Endothelial cell (in vitro differentiated cells): ENCODE data around the gene CBX2. TPM values are rescaled to one million over a fixed set of nuclear protein-coding genes. Genes with fewer than 3 reads are reported as not detected.

Source experiments
- DNase-seq: peaks from one replicate; pipeline ENCODE4 v3.0.0; 2021; ENCODE audit warnings: low spot score
- H3K27ac Mint-ChIP-seq: one replicate; pipeline ENCODE4 v1.8.0; 2021; ENCODE audit warnings: mixed read lengths, inconsistent platforms; ENCODE audit not compliant: unreplicated experiment
- H3K27me3 Mint-ChIP-seq: one replicate; pipeline ENCODE4 v1.8.0; 2021; ENCODE audit warnings: mild to moderate bottlenecking, moderate library complexity, mixed read lengths, inconsistent platforms; ENCODE audit not compliant: unreplicated experiment
- H3K36me3 Mint-ChIP-seq: one replicate; pipeline ENCODE4 v1.8.0; 2021; ENCODE audit warnings: mild to moderate bottlenecking, low read depth, mixed read lengths, inconsistent platforms; ENCODE audit not compliant: unreplicated experiment
- H3K4me1 Mint-ChIP-seq: one replicate; pipeline ENCODE4 v1.8.0; 2021; ENCODE audit warnings: mild to moderate bottlenecking, mixed read lengths, inconsistent platforms; ENCODE audit not compliant: unreplicated experiment
- H3K4me3 Mint-ChIP-seq: one replicate; pipeline ENCODE4 v1.8.0; 2021; ENCODE audit warnings: mild to moderate bottlenecking, mixed read lengths, inconsistent platforms; ENCODE audit not compliant: unreplicated experiment
- H3K9me3 Mint-ChIP-seq: one replicate; pipeline ENCODE4 v1.8.0; 2021; ENCODE audit warnings: mixed read lengths, inconsistent platforms; ENCODE audit not compliant: unreplicated experiment
- CTCF ChIP-seq: fragments of 200-600 bp; sonication (generic); IDR thresholded peaks from one replicate; pipeline ENCODE4 v1.5.0; 2021; ENCODE audit warnings: antibody characterized with exemption; ENCODE audit not compliant: unreplicated experiment
- total RNA-seq: library from RNA; stranded (reverse); fragmentation: NEBNext Ultra II Directional; extraction: Animal tissue kit (Norgen Biotek cat#: 25700); gene quantifications from one replicate; pipeline ENCODE4 v1.2.1, GENCODE V29; 2021; ENCODE audit not compliant: unreplicated experiment

The CBX2 gene
- total RNA-seq, 1 donor from 2014 or later: 50.0 TPM

- no peaks in the 10 kb centered on the region for H3K36me3 Mint-ChIP-seq
- peak; percentile 4 for DNase-seq
- no peak overlapping the region for H3K27ac Mint-ChIP-seq
- peaks cover 9% of the 10 kb centered on the region for H3K4me1 Mint-ChIP-seq
- TF ChIP-seq CTCF: no peak
- no peaks in the 10 kb centered on the region for H3K9me3 Mint-ChIP-seq
- H3K27me3 Mint-ChIP-seq: peaks cover 27% of the 10 kb centered on the region
- no peak overlapping the region for H3K4me3 Mint-ChIP-seq
Measured at GRCh38 chr17:79814127-79814973, 36.4 kb downstream of the CBX2 start.

GRCh38 chr17:79814974-79815835 is 37.3 kb downstream of the CBX2 start:
- Mint-ChIP-seq H3K27me3 (peaks cover 31% of the 10 kb centered on the region), H3K36me3 (no peaks in the 10 kb centered on the region), H3K4me1 (peaks cover 9% of the 10 kb centered on the region), H3K4me3 (no peak overlapping the region), H3K9me3 (no peaks in the 10 kb centered on the region), H3K27ac (no peak overlapping the region)
- TF ChIP-seq CTCF: no peak
- DNase-seq: peak; percentile 24

- no peaks in the 10 kb centered on the region for H3K9me3 Mint-ChIP-seq
- peaks cover 6% of the 10 kb centered on the region for H3K4me1 Mint-ChIP-seq
- peaks cover 29% of the 10 kb centered on the region for H3K27me3 Mint-ChIP-seq
- DNase-seq: peak; percentile 15
- H3K36me3 Mint-ChIP-seq: no peaks in the 10 kb centered on the region
- no peak for TF ChIP-seq CTCF
- H3K4me3 Mint-ChIP-seq: no peak overlapping the region
- H3K27ac Mint-ChIP-seq: no peak overlapping the region
Measured at GRCh38 chr17:79815836-79816461, 38.0 kb downstream of the CBX2 start.

- no peak overlapping the region for H3K27ac Mint-ChIP-seq
- DNase-seq: no peak
- H3K9me3 Mint-ChIP-seq: no peaks in the 10 kb centered on the region
- peaks cover 3% of the 10 kb centered on the region for H3K4me1 Mint-ChIP-seq
- no peaks in the 10 kb centered on the region for H3K36me3 Mint-ChIP-seq
- TF ChIP-seq CTCF: no peak
- H3K27me3 Mint-ChIP-seq: peaks cover 24% of the 10 kb centered on the region
- H3K4me3 Mint-ChIP-seq: no peak overlapping the region
Measured at GRCh38 chr17:79818026-79818758, 40.2 kb downstream of the CBX2 start.
